C4-2B (cell line): Measurements from ENCODE around the gene MAPK8IP3.

ENCODE experiments used
- CTCF ChIP-seq: fragments of 450-650 bp; conservative IDR thresholded peaks from 2 replicates; pipeline ENCODE4 v1.5.1; 2017; ENCODE audit warnings: mild to moderate bottlenecking
- ZFX ChIP-seq: fragments of 450-650 bp; IDR thresholded peaks from 2 replicates; pipeline ENCODE4 v1.6.1; 2017

DNA sequence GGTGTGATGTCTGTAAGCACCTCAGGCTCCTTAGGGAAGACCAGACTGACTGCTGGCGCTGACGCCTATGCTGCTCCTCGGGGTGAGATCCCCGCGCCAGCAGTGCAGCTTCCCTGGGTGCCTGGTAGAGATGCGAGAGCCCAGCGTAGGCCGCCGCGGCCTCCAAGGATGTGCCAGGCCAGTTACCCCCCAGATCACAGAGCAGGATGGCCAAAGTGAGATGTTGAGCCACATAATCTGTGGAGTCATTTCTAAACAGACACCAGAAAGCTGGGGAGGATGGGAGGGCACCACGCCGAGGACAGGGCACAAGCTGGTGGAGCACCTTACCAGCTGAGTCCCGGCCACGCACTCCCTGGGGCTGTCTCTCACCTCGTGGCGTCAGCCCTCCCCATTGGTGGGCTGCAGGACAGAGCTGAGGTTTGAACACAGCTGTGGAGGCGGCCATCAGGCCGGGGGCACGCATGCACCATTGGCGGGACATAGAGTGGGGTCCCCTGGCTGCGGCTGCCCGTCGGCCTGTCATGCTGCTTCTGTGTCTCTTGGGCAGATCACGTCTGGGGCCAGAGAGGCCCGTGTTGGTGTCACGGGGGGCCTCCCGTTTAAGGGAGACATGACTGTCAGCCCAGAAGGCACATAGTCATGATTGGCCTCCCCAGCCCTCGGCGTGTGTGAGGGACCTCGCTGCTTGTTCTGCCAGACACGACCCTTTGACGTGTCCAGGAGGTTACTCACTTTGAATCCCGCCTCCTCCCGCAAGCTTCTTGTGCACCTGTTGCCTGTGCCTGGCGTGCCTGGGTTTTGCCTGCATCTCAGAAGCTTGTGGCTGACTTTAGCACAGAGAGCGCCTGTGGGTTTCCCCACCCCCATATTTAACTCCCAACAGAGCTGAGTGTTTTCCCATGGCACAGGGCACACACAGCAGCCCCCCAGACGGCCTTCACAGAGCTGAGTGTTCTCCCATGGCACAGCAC, 21.9 kb downstream of the MAPK8IP3 start:
- TF ChIP-seq CTCF (no peak), ZFX (no peak)
